NB4 (cell line): ENCODE measurements around the gene NID2.

Experiments
- DNase-seq: peaks from one replicate; pipeline ENCODE4 v3.0.0; 2010; ENCODE audit warnings: low read depth
- H3K4me3 ChIP-seq: one replicate; pipeline ENCODE4 v1.5.1; 2011; ENCODE audit warnings: mild to moderate bottlenecking, low read depth, low read length, moderate library complexity
- MYC ChIP-seq: IDR thresholded peaks from 2 replicates; pipeline ENCODE4 v1.6.1; 2011; ENCODE audit warnings: low read depth, low read length
- POLR2A ChIP-seq: IDR thresholded peaks from 2 replicates; pipeline ENCODE4 v1.6.1; 2011; ENCODE audit warnings: mild to moderate bottlenecking; ENCODE audit not compliant: insufficient read length; ENCODE audit errors: extremely low read depth
- TF ChIP-seq, protein P1 (sequence below): IDR thresholded peaks from one replicate; pipeline ENCODE4 v1.5.1; 2012; ENCODE audit warnings: low read depth, low read length
- TF ChIP-seq, protein P2 (sequence below): IDR thresholded peaks from 2 replicates; pipeline ENCODE4 v1.6.1; 2011; ENCODE audit warnings: low read depth, low read length

The NID2 gene

DNA sequence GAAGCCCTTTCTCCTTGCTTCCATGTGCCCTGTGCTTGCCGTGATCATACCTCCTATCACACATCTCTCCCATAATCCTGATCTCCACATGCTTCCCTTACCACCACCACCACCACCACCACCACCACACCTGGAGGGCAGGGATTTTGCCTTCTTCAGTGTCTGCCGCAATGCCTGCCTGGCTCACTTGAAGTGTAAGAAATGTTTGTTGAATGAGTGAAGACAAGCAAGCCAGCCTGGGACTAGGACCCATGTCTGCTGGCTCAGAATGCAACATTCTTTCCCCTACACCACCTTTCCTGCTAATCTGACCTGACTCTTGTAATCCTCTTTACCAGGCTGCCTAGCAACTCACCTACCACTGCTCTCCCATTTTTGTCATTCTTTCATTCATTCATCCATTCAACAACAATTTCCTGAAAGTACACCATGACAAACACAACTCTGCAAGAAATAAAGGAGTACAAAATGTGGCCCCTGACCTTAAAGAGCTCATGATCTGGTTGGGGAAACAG lies 3.5 kb upstream of the NID2 start:
- TF ChIP-seq, protein P1, sequence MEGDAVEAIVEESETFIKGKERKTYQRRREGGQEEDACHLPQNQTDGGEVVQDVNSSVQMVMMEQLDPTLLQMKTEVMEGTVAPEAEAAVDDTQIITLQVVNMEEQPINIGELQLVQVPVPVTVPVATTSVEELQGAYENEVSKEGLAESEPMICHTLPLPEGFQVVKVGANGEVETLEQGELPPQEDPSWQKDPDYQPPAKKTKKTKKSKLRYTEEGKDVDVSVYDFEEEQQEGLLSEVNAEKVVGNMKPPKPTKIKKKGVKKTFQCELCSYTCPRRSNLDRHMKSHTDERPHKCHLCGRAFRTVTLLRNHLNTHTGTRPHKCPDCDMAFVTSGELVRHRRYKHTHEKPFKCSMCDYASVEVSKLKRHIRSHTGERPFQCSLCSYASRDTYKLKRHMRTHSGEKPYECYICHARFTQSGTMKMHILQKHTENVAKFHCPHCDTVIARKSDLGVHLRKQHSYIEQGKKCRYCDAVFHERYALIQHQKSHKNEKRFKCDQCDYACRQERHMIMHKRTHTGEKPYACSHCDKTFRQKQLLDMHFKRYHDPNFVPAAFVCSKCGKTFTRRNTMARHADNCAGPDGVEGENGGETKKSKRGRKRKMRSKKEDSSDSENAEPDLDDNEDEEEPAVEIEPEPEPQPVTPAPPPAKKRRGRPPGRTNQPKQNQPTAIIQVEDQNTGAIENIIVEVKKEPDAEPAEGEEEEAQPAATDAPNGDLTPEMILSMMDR = no peak
- no peak for DNase-seq
- H3K4me3 ChIP-seq = no peak overlapping the region

DNA sequence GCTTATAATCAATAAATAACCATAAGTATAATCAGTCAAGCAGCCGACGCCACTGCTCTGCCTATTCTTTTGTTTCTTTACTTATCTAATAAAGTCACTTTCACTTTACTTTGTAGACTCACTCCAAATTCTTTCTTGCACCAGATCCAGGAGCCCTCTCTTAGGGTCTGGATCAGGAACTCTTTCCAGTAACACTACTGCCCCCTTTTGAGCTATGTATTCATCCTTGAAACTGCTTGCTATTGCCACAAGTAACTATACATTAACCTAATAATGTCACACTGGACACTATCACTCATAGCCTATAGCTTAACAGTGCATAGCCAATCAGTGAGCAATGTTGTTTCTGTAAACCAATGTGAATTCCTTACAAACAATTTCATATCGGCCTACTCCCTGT lies 2.8 kb upstream of the NID2 start:
- DNase-seq = peak; percentile 11
- TF ChIP-seq, protein P2, sequence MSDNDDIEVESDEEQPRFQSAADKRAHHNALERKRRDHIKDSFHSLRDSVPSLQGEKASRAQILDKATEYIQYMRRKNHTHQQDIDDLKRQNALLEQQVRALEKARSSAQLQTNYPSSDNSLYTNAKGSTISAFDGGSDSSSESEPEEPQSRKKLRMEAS = no peak
- TF ChIP-seq POLR2A (no peak), MYC (no peak)
- TF ChIP-seq, protein P1 = no peak

DNA sequence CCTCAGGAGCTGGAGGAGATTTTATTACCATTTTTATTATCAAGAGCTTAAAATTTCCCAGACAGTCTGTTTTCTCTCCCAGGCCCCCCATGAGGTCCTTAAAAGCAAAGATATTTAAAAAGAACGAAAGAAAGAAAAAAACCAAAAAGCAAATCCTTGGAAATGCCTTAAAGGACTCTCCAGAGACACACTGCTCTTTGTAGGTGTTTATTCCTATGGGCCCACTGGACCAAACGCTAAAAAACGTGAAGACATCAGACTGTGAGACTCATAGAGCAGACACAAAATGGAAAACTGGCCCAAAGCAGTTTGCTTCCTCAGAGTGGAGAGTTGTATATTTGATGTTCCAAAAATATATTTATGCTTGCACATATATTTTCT lies 1.2 kb upstream of the NID2 start:
- DNase-seq = no peak
- no peak overlapping the region for H3K4me3 ChIP-seq
- no peak for TF ChIP-seq MYC
- TF ChIP-seq POLR2A = no peak
- TF ChIP-seq, protein P2 = no peak
- TF ChIP-seq, protein P1 = no peak

More for the DNA sequence above, 2.8 kb upstream of the NID2 start:
- no peak overlapping the region for H3K4me3 ChIP-seq

DNA sequence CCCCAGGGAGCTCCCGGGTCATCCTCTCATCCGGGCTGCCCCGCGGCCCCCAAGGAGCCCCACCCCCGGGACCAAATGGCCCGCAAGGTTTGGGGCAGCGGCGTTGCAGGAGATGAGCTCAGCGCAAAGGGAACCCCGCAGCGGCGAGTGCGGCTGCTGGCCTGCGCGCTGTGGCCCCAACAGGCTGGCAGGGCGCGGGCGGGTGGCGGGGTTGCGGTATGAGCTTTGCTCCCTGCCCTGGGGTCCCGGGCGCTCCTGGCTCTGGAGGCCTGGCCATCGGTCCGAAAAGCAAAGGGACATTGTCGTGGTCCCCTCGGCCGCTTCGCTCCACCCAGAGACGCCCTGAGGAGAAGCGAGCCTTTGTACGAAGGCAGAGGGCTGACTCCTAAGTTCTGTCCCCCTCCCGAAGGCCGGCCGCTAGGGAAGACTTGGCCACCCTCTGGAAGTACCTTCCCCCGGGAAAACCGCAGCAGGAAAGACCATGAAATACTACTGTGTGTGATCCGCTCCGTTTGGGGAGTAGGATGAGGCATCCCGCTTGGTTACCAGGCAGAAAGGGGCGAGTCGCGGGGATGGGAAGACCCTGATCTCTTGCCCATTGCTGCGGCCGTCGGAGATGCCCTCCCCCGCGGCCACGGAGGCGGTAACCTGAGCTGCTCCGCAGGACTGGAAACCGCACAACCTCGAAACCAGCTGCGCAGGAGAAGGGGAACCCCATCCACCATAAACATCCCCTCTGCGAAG lies 620 bp upstream of the NID2 start:
- DNase-seq = peak; percentile 8
- TF ChIP-seq POLR2A = no peak
- TF ChIP-seq MYC = no peak
- TF ChIP-seq, protein P2 = no peak
- TF ChIP-seq, protein P1 = no peak
- no peak overlapping the region for H3K4me3 ChIP-seq

DNA sequence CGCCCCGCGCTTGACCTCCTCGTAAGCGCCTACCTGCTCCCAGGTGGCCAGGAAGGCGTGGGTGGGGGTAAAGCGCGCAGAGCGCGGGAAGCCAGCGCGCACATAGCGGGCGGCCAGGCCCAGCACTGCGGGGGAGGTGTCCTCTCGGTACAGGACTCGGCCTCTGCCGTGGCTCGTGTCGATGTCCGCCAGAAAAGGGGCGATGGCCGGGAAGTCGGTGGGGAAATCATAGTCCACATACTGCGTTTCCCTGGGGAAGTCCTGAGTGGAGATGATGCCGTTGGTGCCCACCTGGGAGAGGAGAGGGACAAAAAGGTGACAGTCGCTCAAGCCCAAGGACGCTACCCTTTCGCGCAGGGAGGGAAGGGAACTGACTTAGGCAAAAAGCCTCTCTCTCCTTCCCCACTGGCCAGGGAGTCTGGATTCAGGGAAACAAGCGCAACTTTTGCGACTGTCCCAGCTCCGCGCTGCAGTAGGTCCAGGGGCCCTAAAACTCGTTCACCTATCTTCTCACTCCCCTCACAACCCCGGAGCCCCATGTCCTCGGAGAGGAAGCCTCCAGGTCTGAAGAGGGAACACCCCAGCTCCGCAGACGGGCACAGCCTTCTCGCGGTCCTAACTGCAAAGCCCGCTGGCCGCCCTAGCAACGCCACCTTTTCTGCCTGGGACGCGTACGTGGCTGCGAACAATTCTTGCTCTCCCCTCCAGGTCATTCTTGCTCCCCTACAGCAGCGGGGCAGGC lies 815 bp downstream of the NID2 start:
- no peak overlapping the region for H3K4me3 ChIP-seq
- DNase-seq = no peak
- TF ChIP-seq MYC (no peak), POLR2A (no peak)
- TF ChIP-seq, protein P2 = no peak
- TF ChIP-seq, protein P1 = no peak
